ENCODE data around the gene ROR1. TPM values are rescaled to one million over a fixed set of nuclear protein-coding genes. Genes with fewer than 3 reads are reported as not detected.

The ROR1 gene
- total and polyA plus RNA-seq, 8 donors, result 1.4 to 37.3 (median 14.6) TPM

- Histone ChIP-seq H3K9me3 (peaks cover 0 to 19% (median 5%) of the 10 kb centered on the region in 4 donors), H3K27ac (peak overlapping the region in 2 of 5 donors; percentile 4 to 38), H3K4me3 (no peak overlapping the region), H3K4me1 (peaks cover 4 to 31% (median 10%) of the 10 kb centered on the region in 4 donors), H3K36me3 (no peaks in the 10 kb centered on the region), H3K27me3 (no peaks in the 10 kb centered on the region)
- 35 to 64% (median 44%) methylated on average over 2 of the region's 2 CpGs for WGBS, 5 donors
- intact Hi-C loops (cut with DNase I; ENCODE audit: low total_unique reads), result no loop called here
- TF ChIP-seq POLR2AphosphoS5 (IDR thresholded peaks at IDR 0.05), result peak in 2 of 3 donors; percentile 28 to 29
- TF ChIP-seq CTCF (IDR thresholded peaks at IDR 0.05), result no peak
- no peak for DNase-seq
Observed at GRCh38 chr1:64060611-64061302, 286.9 kb downstream of the ROR1 start.

GRCh38 chr1:64061430-64062104 lies 287.8 kb downstream of the ROR1 start:
- Histone ChIP-seq H3K9me3 (peaks cover 0 to 19% (median 5%) of the 10 kb centered on the region in 4 donors), H3K36me3 (no peaks in the 10 kb centered on the region), H3K27ac (peak overlapping the region in 1 of 5 donors; percentile 38), H3K27me3 (no peaks in the 10 kb centered on the region), H3K4me1 (peaks cover 4 to 31% (median 10%) of the 10 kb centered on the region in 4 donors), H3K4me3 (no peak overlapping the region)
- TF ChIP-seq EP300 (IDR thresholded peaks at IDR 0.05) (no peak), POLR2AphosphoS5 (IDR thresholded peaks at IDR 0.05) (no peak), CTCF (IDR thresholded peaks at IDR 0.05) (no peak), POLR2A (IDR thresholded peaks at IDR 0.05) (no peak)
- 54 to 74% (median 72%) methylated on average over 2 of the region's 2 CpGs for WGBS, 5 donors
- DNase-seq, result no peak
- intact Hi-C loops (cut with DNase I; ENCODE audit: low total_unique reads), result no loop called here

GRCh38 chr1:64062529-64062928 lies 288.7 kb downstream of the ROR1 start:
- intact Hi-C loops (cut with DNase I; ENCODE audit: low total_unique reads), result no loop called here
- Histone ChIP-seq H3K9me3 (peaks cover 0 to 16% (median 4%) of the 10 kb centered on the region in 4 donors), H3K4me3 (no peak overlapping the region), H3K36me3 (no peaks in the 10 kb centered on the region), H3K27ac (no peak overlapping the region), H3K4me1 (peaks cover 4 to 31% (median 10%) of the 10 kb centered on the region in 4 donors), H3K27me3 (no peaks in the 10 kb centered on the region)
- WGBS, 5 donors, result 36 to 71% (median 57%) methylated on average over 6 of the region's 6 CpGs
- TF ChIP-seq CTCF (IDR thresholded peaks at IDR 0.05) (no peak), POLR2A (IDR thresholded peaks at IDR 0.05) (no peak), EP300 (IDR thresholded peaks at IDR 0.05) (no peak), POLR2AphosphoS5 (IDR thresholded peaks at IDR 0.05) (no peak)
- DNase-seq, result no peak

GRCh38 chr1:64062941-64063581 lies 289.2 kb downstream of the ROR1 start:
- intact Hi-C loops (cut with DNase I; ENCODE audit: low total_unique reads), result no loop called here
- Histone ChIP-seq H3K27ac (no peak overlapping the region), H3K4me1 (peaks cover 4 to 31% (median 10%) of the 10 kb centered on the region in 4 donors), H3K9me3 (peaks cover 0 to 10% (median under 1%) of the 10 kb centered on the region in 4 donors), H3K27me3 (no peaks in the 10 kb centered on the region), H3K36me3 (no peaks in the 10 kb centered on the region), H3K4me3 (no peak overlapping the region)
- WGBS, 5 donors, result 53 to 70% (median 59%) methylated on average over 2 of the region's 2 CpGs
- no peak for DNase-seq
- TF ChIP-seq POLR2AphosphoS5 (IDR thresholded peaks at IDR 0.05), result no peak
- TF ChIP-seq POLR2A (IDR thresholded peaks at IDR 0.05), result no peak
- TF ChIP-seq EP300 (IDR thresholded peaks at IDR 0.05), result no peak
- TF ChIP-seq CTCF (IDR thresholded peaks at IDR 0.05), result no peak
